DND-41 (cell line): ENCODE measurements around the gene CFD.
"Not testable (repeated sequence)": the region's sequence is repeated elsewhere in the genome, so short reads cannot be mapped to it uniquely, and the experiment has no call there.

ENCODE experiments used
- ATAC-seq: fragments of 200-7000 bp; cut with Tn5 transposase; 3 replicates; pipeline ENCODE4 v1.9.1; 2021; ENCODE audit warnings: low read depth; ENCODE audit not compliant: insufficient read depth
- DNase-seq: peaks from one replicate; pipeline ENCODE4 v3.0.0-alpha.2; 2020
- H2AFZ ChIP-seq: 2 replicates; pipeline ENCODE4 v1.6.0; 2012; ENCODE audit warnings: low read depth, low read length
- H3K27ac ChIP-seq: 2 replicates; pipeline ENCODE4 v1.5.1; 2012; ENCODE audit warnings: low read length, inconsistent platforms
- H3K27me3 ChIP-seq: fragments of 200-600 bp; sonication (generic); 2 replicates; pipeline ENCODE4 v1.6.0; 2012; ENCODE audit warnings: low read length, mild to moderate bottlenecking, inconsistent platforms; ENCODE audit not compliant: insufficient read depth, poor library complexity
- H3K36me3 ChIP-seq: 2 replicates; pipeline ENCODE4 v1.5.1; 2012; ENCODE audit warnings: low read length, inconsistent platforms; ENCODE audit not compliant: insufficient read depth
- H3K4me1 ChIP-seq: 2 replicates; pipeline ENCODE4 v1.5.1; 2012; ENCODE audit warnings: mild to moderate bottlenecking, low read length; ENCODE audit not compliant: insufficient read depth
- H3K4me2 ChIP-seq: 2 replicates; pipeline ENCODE4 v1.6.0; 2012; ENCODE audit warnings: mild to moderate bottlenecking, moderate library complexity, low read length, inconsistent platforms; ENCODE audit not compliant: insufficient read depth
- H3K4me3 ChIP-seq, 2 experiments: fragments of 200-600 bp in 1 of 2; shearing (Covaris generic) in 1 of 2; 2 replicates each; pipeline ENCODE4 v1.5.1; 2012 to 2016; ENCODE audit warnings: inconsistent platforms in 2 of 2, low read length in 2 of 2, mild to moderate bottlenecking in 2 of 2, low read depth in 1 of 2, moderate library complexity in 1 of 2
- H3K79me2 ChIP-seq: 2 replicates; pipeline ENCODE4 v1.6.0; 2012; ENCODE audit warnings: low read length, inconsistent platforms; ENCODE audit not compliant: insufficient read depth
- H3K9ac ChIP-seq: 2 replicates; pipeline ENCODE4 v1.6.0; 2012; ENCODE audit warnings: low read depth, mild to moderate bottlenecking, inconsistent platforms, low read length, moderate library complexity
- H3K9me3 ChIP-seq: 2 replicates; pipeline ENCODE4 v1.5.1; 2012; ENCODE audit warnings: low read length, moderate library complexity, mild to moderate bottlenecking, inconsistent platforms; ENCODE audit not compliant: insufficient read depth, severe bottlenecking
- H4K20me1 ChIP-seq: 2 replicates; pipeline ENCODE4 v1.6.0; 2012; ENCODE audit warnings: low read length; ENCODE audit not compliant: insufficient read depth
- CTCF ChIP-seq: IDR thresholded peaks from 2 replicates; pipeline ENCODE4 v1.5.1; 2012; ENCODE audit warnings: borderline replicate concordance, low read length, moderate library complexity, mild to moderate bottlenecking; ENCODE audit not compliant: poor library complexity, severe bottlenecking; ENCODE audit errors: extremely low read depth
- EZH2 ChIP-seq: IDR thresholded peaks from 3 replicates; pipeline ENCODE4 v1.6.1; 2012; ENCODE audit warnings: borderline replicate concordance, low read depth, mild to moderate bottlenecking, moderate library complexity, low read length, inconsistent platforms; ENCODE audit not compliant: severe bottlenecking

Gene CFD

GRCh38 chr19:815775-816499, 43.5 kb upstream of the CFD start:
- H4K20me1 ChIP-seq = peaks cover 28% of the 10 kb centered on the region
- DNase-seq = no peak
- ATAC-seq = no peak
- no peaks in the 10 kb centered on the region for H3K79me2 ChIP-seq
- no peak overlapping the region for H3K9ac ChIP-seq
- H3K4me2 ChIP-seq = no peak overlapping the region
- H3K27ac ChIP-seq = no peak overlapping the region
- H3K4me1 ChIP-seq = no peaks in the 10 kb centered on the region
- no peak overlapping the region for H3K4me3 ChIP-seq
- no peak overlapping the region for H2AFZ ChIP-seq
- TF ChIP-seq EZH2 = no peak
- peaks cover 26% of the 10 kb centered on the region for H3K36me3 ChIP-seq
- no peaks in the 10 kb centered on the region for H3K27me3 ChIP-seq
- H3K9me3 ChIP-seq = no peaks in the 10 kb centered on the region

GRCh38 chr19:816500-816857, 43.0 kb upstream of the CFD start:
- Histone ChIP-seq H3K27me3 (no peaks in the 10 kb centered on the region), H3K36me3 (peaks cover 21% of the 10 kb centered on the region)

GRCh38 chr19:820212-820611, 39.3 kb upstream of the CFD start:
- DNase-seq, H3K79me2 ChIP-seq, H3K9me3 ChIP-seq, H4K20me1 ChIP-seq, H3K9ac ChIP-seq, H3K4me2 ChIP-seq, H3K36me3 ChIP-seq, ATAC-seq, H3K27me3 ChIP-seq, H3K4me3 ChIP-seq, H2AFZ ChIP-seq, H3K27ac ChIP-seq, H3K4me1 ChIP-seq: not testable (repeated sequence)

More at GRCh38 chr19:816500-816857, 43.0 kb upstream of the CFD start:
- H4K20me1 ChIP-seq = peaks cover 24% of the 10 kb centered on the region
- H3K4me3 ChIP-seq = no peak overlapping the region
- no peak overlapping the region for H3K9ac ChIP-seq
- H3K27ac ChIP-seq = no peak overlapping the region
- H3K79me2 ChIP-seq = no peaks in the 10 kb centered on the region
- no peaks in the 10 kb centered on the region for H3K4me1 ChIP-seq
- no peaks in the 10 kb centered on the region for H3K9me3 ChIP-seq
- DNase-seq = no peak
- H2AFZ ChIP-seq = no peak overlapping the region
- H3K4me2 ChIP-seq = no peak overlapping the region
- ATAC-seq = no peak
- no peak for TF ChIP-seq EZH2
- no peak for TF ChIP-seq CTCF

GRCh38 chr19:821231-821824, 38.1 kb upstream of the CFD start:
- H3K9me3 ChIP-seq = no peaks in the 10 kb centered on the region
- H2AFZ ChIP-seq = no peak overlapping the region
- H3K27ac ChIP-seq = no peak overlapping the region
- no peak overlapping the region for H3K4me3 ChIP-seq
- DNase-seq (no peak), ATAC-seq (no peak)
- no peak overlapping the region for H3K9ac ChIP-seq
- no peaks in the 10 kb centered on the region for H4K20me1 ChIP-seq
- no peaks in the 10 kb centered on the region for H3K79me2 ChIP-seq
- TF ChIP-seq CTCF (no peak), EZH2 (no peak)
- H3K36me3 ChIP-seq = no peaks in the 10 kb centered on the region
- H3K4me2 ChIP-seq = no peak overlapping the region
- no peaks in the 10 kb centered on the region for H3K4me1 ChIP-seq
- no peaks in the 10 kb centered on the region for H3K27me3 ChIP-seq
